KG1 (cell line): Measurements from ENCODE around the gene MISP3.
"Not testable (repeated sequence)": the region's sequence is repeated elsewhere in the genome, so short reads cannot be mapped to it uniquely, and the experiment has no call there.

Experiments
- DNase-seq: peaks from one replicate; lab custom pipeline; 2025; lab: John Stamatoyannopoulos, UW

The MISP3 gene

GRCh38 chr19:14072535-14073260 is at the start of gene MISP3:
Gene MISP3, plus strand, starts transcription at chr19:14072786. Its CDS starts 524 bp downstream, at chr19:14073310.
- no peak for DNase-seq

- no peak for DNase-seq
Observed at GRCh38 chr19:14023404-14024235, 49.0 kb upstream of the MISP3 start.

GRCh38 chr19:14026652-14027192 is 45.9 kb upstream of the MISP3 start:
- DNase-seq = not testable (repeated sequence)

GRCh38 chr19:14027856-14028450 is 44.6 kb upstream of the MISP3 start, which contains the start of gene RLN3:
Gene RLN3, plus strand, starts transcription at chr19:14028148. Its CDS starts 57 bp downstream, at chr19:14028205.
- no peak for DNase-seq

DNA sequence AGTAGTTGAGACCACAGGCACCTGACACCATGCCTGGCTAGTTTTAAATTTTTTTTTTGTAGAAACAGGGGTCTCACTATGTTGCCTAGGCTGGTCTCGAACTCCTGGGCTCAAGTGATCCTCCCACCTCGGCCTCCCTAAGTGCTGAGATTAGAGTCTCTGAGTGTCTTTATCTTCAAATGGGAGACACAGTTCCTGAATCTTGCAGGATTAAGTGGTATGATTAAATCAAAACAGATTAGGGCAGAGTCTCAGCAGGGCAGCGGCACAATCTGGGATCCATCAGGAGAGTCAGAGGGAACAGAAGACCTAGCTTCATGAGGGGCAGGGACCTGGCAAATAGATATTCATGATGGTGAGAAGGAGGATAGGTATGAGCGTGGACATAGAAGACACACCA is 43.7 kb upstream of the MISP3 start:
- no peak for DNase-seq

GRCh38 chr19:14030997-14031718 is 41.4 kb upstream of the MISP3 start:
- no peak for DNase-seq

GRCh38 chr19:14031719-14032480 is 40.7 kb upstream of the MISP3 start, which contains the start of gene IL27RA:
Gene IL27RA, plus strand, starts transcription at chr19:14031762. Its CDS starts 111 bp downstream, at chr19:14031873.
- peak; percentile 83 for DNase-seq

- no peak for DNase-seq
Observed at GRCh38 chr19:14033946-14034345, 38.6 kb upstream of the MISP3 start.

DNA sequence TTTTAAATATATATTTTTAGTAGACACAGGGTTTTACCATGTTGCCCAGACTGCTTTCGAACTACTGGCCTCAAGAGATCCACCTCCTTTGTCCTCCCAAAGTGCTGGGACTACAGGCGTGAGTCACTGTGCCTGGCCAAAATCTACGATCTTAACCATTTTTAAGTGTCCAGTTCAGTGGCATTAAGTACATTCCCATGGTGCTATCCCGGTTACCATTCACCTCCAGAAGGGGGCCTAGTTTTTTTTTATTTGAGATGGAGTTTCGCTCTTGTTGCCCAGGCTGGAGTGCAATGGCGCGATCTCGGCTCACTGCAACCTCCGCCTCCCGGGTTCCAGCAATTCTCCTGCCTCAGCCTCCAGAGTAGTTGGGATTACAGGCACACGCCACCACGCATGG is 37.4 kb upstream of the MISP3 start:
- DNase-seq = not testable (repeated sequence)

GRCh38 chr19:14035706-14036105 is 36.9 kb upstream of the MISP3 start:
- DNase-seq = no peak

- no peak for DNase-seq
Observed at GRCh38 chr19:14039181-14039580, 33.4 kb upstream of the MISP3 start.

DNA sequence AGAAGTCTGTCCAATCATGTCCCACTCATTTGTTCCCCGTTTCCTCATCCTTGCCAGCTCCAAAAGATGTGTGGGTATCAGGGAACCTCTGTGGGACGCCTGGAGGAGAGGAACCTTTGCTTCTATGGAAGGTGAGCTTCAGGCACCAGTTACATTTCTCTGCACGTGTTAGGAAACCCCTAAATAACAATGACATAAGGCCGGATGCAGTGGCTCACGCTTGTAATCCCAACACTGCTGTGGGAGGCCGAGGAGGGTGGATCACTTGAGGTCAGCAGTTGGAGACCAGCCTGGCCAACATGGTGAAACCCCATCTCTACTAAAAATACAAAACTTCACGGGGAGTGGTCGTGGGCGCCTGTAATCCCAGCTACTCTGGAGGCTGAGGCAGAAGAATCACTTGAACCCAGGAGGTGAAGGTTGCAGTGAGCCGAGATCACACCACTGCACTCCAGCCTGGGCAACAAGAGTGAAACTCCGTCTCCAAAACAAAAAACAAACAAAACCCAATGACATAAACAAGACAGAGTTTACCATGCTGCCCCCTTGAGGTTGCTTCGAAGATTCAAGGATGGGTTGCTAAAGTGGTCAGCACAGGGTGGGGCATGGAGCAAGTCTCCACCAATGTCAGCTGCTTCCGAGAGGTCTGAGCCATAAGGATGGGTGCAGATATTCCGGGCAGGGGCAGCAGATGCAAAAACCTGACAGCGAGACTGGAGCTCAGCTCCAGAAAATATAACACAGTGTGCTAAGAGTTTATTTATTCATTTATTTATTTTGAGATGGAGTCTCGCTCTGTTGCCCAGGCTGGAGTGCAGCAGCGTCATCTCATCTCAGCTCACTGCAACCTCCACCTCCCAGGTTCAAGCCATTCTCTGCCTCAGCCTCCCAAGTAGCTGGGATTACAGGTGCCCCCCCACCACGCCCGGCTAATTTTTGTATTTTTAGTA is 29.7 kb upstream of the MISP3 start:
- DNase-seq = not testable (repeated sequence)

DNA sequence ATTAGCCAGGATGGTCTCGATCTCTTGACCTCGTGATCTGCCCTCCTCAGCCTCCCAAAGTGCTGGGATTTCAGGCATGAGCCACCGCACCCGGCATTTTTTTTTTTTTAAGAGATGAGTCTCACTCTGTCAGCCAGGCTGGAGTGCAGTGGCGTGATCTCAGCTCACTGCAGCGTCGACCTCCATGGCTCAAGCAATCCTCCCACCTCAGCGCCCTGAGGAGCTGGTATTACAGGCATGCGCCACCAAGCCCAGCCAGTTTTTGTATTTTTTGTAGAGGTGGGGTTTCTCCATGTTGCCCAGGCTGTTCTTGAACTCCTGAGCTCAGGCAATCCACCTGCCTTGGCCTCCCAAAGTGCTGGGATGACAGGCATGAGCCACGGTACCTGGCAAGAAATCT is 24.7 kb upstream of the MISP3 start:
- not testable (repeated sequence) for DNase-seq

DNA sequence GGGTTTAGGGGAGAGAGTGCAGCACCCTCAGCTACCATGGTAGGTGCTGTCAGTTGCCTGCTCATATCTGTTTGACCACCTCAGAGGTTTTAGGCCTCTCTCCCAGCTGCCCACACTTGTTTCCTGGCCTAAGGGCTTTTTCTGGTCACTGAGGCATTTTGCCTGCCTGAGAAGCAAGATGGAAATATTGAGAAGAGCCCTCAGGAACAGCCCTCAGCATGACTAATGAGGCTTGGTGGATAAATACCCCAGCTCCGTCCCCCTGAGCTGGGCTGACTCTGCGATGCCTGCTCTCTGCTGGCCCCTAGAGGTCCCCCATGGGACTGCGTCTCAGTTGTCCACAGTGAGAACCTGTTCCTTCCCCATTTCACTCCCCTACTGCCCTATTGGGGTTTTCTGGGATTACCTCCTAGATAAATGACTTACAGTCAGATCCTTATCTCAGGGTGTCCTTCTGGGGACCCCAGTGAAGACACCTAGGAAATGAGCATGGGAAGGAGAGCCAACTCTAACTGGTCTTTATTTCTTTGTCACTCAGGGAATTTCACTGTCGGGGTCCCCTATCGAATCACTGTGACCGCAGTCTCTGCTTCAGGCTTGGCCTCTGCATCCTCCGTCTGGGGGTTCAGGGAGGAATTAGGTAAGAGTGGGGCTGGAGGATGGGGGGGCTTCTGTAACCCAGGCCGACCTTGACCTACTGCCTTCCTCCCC is 24.0 kb upstream of the MISP3 start:
- peak; percentile 20 for DNase-seq

DNA sequence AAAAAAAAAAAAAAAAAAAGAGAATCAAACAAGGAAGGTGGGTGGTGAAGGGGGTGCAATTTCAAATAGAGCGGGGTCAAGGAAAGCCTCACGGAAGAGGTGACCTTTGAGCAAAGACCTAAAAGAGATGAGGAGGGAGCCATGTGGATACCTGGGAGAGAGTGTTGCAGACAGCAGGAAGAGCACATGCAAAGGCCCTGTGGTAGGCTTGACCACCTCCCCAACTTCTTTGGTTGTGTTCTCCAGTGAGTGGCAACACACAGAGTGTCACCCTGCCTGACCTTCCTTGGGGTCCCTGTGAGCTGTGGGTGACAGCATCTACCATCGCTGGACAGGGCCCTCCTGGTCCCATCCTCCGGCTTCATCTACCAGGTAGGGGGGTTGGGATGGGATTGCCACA is 22.1 kb upstream of the MISP3 start:
- no peak for DNase-seq

DNA sequence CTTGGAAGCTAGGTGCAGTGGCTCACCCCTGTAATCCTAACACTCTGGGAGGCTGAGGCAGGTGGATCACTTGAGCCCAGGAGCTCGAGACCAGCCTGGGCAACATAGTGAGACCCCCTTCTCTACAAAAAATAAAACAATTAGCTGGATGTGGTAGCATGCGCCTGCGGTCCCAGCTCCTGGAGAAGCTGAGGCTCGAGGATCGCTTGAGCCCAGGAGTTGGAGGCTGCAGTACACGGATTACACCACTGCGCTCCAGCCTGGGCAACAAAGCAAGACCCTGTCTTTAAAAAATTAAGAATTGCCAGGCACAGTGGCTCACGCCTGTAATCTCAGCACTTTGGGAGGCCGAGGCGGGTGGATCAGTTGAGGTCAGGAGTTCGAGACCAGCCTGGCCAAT is 21.6 kb upstream of the MISP3 start:
- DNase-seq = not testable (repeated sequence)

- no peak for DNase-seq
Observed at GRCh38 chr19:14051980-14052379, 20.6 kb upstream of the MISP3 start.

GRCh38 chr19:14052470-14052869 is 20.1 kb upstream of the MISP3 start:
- DNase-seq = no peak

- no peak for DNase-seq
Observed at GRCh38 chr19:14053032-14053431, 19.6 kb upstream of the MISP3 start.
